ENCODE measurements around the gene PTPRT.

The PTPRT gene

GRCh38 chr20:42429761-42430458 lies 759.8 kb downstream of the PTPRT start:
- Histone ChIP-seq H3K4me3 (ENCODE audit: low read depth in 1 of 2, low read length in 1 of 2) (no peak overlapping the region), H3K36me3 (no peaks in the 10 kb centered on the region), H3K27ac (no peak overlapping the region), H3K27me3 (no peaks in the 10 kb centered on the region), H3K9me3 (no peaks in the 10 kb centered on the region), H3K4me1 (ENCODE audit: control insufficient read depth in 1 of 2, insufficient read depth in 1 of 2, low read depth in 1 of 2, low read length in 1 of 2) (no peaks in the 10 kb centered on the region)
- TF ChIP-seq, protein P1, sequence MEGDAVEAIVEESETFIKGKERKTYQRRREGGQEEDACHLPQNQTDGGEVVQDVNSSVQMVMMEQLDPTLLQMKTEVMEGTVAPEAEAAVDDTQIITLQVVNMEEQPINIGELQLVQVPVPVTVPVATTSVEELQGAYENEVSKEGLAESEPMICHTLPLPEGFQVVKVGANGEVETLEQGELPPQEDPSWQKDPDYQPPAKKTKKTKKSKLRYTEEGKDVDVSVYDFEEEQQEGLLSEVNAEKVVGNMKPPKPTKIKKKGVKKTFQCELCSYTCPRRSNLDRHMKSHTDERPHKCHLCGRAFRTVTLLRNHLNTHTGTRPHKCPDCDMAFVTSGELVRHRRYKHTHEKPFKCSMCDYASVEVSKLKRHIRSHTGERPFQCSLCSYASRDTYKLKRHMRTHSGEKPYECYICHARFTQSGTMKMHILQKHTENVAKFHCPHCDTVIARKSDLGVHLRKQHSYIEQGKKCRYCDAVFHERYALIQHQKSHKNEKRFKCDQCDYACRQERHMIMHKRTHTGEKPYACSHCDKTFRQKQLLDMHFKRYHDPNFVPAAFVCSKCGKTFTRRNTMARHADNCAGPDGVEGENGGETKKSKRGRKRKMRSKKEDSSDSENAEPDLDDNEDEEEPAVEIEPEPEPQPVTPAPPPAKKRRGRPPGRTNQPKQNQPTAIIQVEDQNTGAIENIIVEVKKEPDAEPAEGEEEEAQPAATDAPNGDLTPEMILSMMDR (IDR thresholded peaks at IDR 0.05): no peak

DNA sequence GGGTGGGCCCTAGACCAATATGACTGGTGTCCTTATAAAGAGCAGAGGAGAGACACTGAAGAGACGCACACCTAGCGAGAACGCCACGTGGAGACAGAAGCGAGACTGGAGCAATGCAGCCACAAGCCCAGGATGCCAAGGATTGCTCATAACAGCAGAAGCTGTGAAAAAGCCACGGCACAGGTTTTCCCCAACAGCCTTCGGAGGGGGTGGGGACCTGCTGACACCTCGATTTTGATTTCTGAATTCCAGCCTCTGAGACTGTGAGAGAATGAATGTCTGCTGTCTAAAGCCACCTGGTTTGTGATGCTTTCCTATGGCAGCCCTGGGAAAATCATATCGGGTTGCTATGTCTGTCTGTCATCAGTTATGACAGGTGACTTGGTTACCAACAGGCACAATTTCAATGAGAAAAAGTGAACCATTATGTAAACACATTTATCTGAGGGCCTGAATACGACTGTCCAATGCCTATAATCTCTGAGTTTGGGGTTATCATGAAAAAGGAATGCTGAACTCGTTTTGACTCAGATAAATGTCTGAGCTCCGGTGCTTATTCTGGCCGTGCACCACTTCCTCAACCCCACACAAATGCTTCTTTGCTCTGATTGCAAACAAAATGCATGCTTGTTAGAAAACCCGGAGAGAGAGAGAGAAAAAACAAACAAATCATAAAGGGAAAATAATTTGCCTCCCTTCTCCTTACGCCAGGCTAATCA lies 769.7 kb downstream of the PTPRT start:
- Histone ChIP-seq H3K27ac (no peak overlapping the region), H3K27me3 (no peaks in the 10 kb centered on the region), H3K9me3 (no peaks in the 10 kb centered on the region), H3K4me3 (ENCODE audit: low read depth in 1 of 2, low read length in 1 of 2) (no peak overlapping the region), H3K36me3 (no peaks in the 10 kb centered on the region), H3K4me1 (ENCODE audit: control insufficient read depth in 1 of 2, insufficient read depth in 1 of 2, low read depth in 1 of 2, low read length in 1 of 2) (no peaks in the 10 kb centered on the region)
- TF ChIP-seq, protein P1 (IDR thresholded peaks at IDR 0.05): no peak

GRCh38 chr20:42406826-42407225 lies 782.9 kb downstream of the PTPRT start:
- TF ChIP-seq, protein P1 (IDR thresholded peaks at IDR 0.05): no peak
- Histone ChIP-seq H3K27ac (no peak overlapping the region), H3K36me3 (no peaks in the 10 kb centered on the region), H3K4me3 (ENCODE audit: low read depth in 1 of 2, low read length in 1 of 2) (no peak overlapping the region), H3K4me1 (ENCODE audit: control insufficient read depth in 1 of 2, insufficient read depth in 1 of 2, low read depth in 1 of 2, low read length in 1 of 2) (no peaks in the 10 kb centered on the region), H3K9me3 (no peaks in the 10 kb centered on the region), H3K27me3 (no peaks in the 10 kb centered on the region)

- Histone ChIP-seq H3K27ac (no peak overlapping the region), H3K9me3 (no peaks in the 10 kb centered on the region), H3K27me3 (no peaks in the 10 kb centered on the region), H3K36me3 (no peaks in the 10 kb centered on the region), H3K4me1 (ENCODE audit: control insufficient read depth in 1 of 2, insufficient read depth in 1 of 2, low read depth in 1 of 2, low read length in 1 of 2) (no peaks in the 10 kb centered on the region), H3K4me3 (ENCODE audit: low read depth in 1 of 2, low read length in 1 of 2) (no peak overlapping the region)
- TF ChIP-seq, protein P1 (IDR thresholded peaks at IDR 0.05): no peak
Observed at GRCh38 chr20:42402455-42402854, 787.3 kb downstream of the PTPRT start.

GRCh38 chr20:42401613-42402012 lies 788.1 kb downstream of the PTPRT start:
- Histone ChIP-seq H3K27me3 (no peaks in the 10 kb centered on the region), H3K9me3 (no peaks in the 10 kb centered on the region), H3K4me1 (ENCODE audit: control insufficient read depth in 1 of 2, insufficient read depth in 1 of 2, low read depth in 1 of 2, low read length in 1 of 2) (no peaks in the 10 kb centered on the region), H3K4me3 (ENCODE audit: low read depth in 1 of 2, low read length in 1 of 2) (no peak overlapping the region), H3K27ac (no peak overlapping the region), H3K36me3 (no peaks in the 10 kb centered on the region)
- TF ChIP-seq, protein P1 (IDR thresholded peaks at IDR 0.05): no peak

Data from neutrophil (primary cell).